WTC11 (cell line): Measurements from ENCODE around the gene PDSS1.

Experiments used
- ESRRA ChIP-seq: sonication (generic); formaldehyde crosslinking; IDR thresholded peaks from 2 replicates; pipeline ENCODE4 v1.8.1; 2022; ENCODE audit warnings: mild to moderate bottlenecking, missing genetic modification reagents, borderline replicate concordance
- GABPB1 ChIP-seq: sonication (generic); formaldehyde crosslinking; IDR thresholded peaks from 2 replicates; pipeline ENCODE4 v1.8.1; 2023; ENCODE audit warnings: mild to moderate bottlenecking, missing genetic modification reagents
- SMAD3 ChIP-seq: sonication (generic); formaldehyde crosslinking; IDR thresholded peaks from 2 replicates; pipeline ENCODE4 v1.8.0; 2022; ENCODE audit warnings: missing genetic modification reagents, mild to moderate bottlenecking, borderline replicate concordance
- TCF7 ChIP-seq: sonication (generic); formaldehyde crosslinking; IDR thresholded peaks from 2 replicates; pipeline ENCODE4 v1.8.0; 2022; ENCODE audit warnings: mild to moderate bottlenecking, low read depth, missing genetic modification reagents, moderate library complexity
- ZNF232 ChIP-seq: sonication (generic); formaldehyde crosslinking; IDR thresholded peaks from 2 replicates; pipeline ENCODE4 v1.8.0; 2022; ENCODE audit warnings: mild to moderate bottlenecking, missing genetic modification reagents
- ZNF263 ChIP-seq: sonication (generic); formaldehyde crosslinking; IDR thresholded peaks from 2 replicates; pipeline ENCODE4 v1.8.1; 2022; ENCODE audit warnings: low read depth, mild to moderate bottlenecking, moderate library complexity, missing genetic modification reagents
- ZNF423 ChIP-seq: fragments of 250-450 bp; sonication (Bioruptor Pico); IDR thresholded peaks from 2 replicates; pipeline ENCODE4 v2.1.2; 2022; ENCODE audit warnings: mild to moderate bottlenecking, moderate library complexity
- TF ChIP-seq, protein P1 (sequence below): fragments of 200-600 bp; IDR thresholded peaks from 2 replicates; pipeline ENCODE4 v1.8.0; 2022; ENCODE audit warnings: antibody characterized with exemption
- TF ChIP-seq, protein P2 (sequence below): sonication (generic); formaldehyde crosslinking; IDR thresholded peaks from 2 replicates; pipeline ENCODE4 v1.8.1; 2022; ENCODE audit warnings: low read depth, mild to moderate bottlenecking, moderate library complexity, missing genetic modification reagents, borderline replicate concordance
- TF ChIP-seq, protein P3 (sequence below): sonication (generic); formaldehyde crosslinking; IDR thresholded peaks from 2 replicates; pipeline ENCODE4 v1.8.1; 2023; ENCODE audit warnings: mild to moderate bottlenecking, missing genetic modification reagents
- TF ChIP-seq, protein P4 (sequence below): sonication (generic); formaldehyde crosslinking; IDR thresholded peaks from 2 replicates; pipeline ENCODE4 v1.8.1; 2022; ENCODE audit warnings: missing genetic modification reagents, borderline replicate concordance
- TF ChIP-seq, protein P5 (sequence below): sonication (generic); formaldehyde crosslinking; IDR thresholded peaks from 2 replicates; pipeline ENCODE4 v1.8.0; 2022; ENCODE audit warnings: missing genetic modification reagents
- TF ChIP-seq, protein P6 (sequence below): sonication (generic); formaldehyde crosslinking; IDR thresholded peaks from 2 replicates; pipeline ENCODE4 v1.8.0; 2022; ENCODE audit warnings: mild to moderate bottlenecking, missing genetic modification reagents
- TF ChIP-seq, protein P7 (sequence below): sonication (generic); formaldehyde crosslinking; IDR thresholded peaks from 2 replicates; pipeline ENCODE4 v1.8.1; 2023; ENCODE audit warnings: mild to moderate bottlenecking, moderate library complexity, missing genetic modification reagents

DNA sequence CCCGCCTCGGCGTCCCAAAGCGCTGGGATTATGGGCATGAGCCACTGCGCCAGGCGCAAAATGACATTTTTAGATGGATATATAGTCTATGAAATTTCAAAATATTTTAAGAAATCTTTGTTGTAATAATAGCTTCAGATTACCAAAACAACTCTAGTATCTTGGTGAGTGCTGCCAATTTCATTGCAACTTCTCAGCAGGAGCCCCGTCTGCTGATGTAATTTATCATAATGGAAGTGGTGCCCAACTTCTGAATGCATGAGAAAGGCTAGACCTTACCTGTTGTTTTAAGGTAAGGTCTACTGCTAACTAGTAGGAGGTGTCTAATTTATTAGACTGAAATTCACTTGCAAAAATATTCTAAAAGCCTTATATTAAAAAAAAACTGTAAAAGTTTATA is 20.0 kb downstream of the PDSS1 start:
- TF ChIP-seq, protein P1, sequence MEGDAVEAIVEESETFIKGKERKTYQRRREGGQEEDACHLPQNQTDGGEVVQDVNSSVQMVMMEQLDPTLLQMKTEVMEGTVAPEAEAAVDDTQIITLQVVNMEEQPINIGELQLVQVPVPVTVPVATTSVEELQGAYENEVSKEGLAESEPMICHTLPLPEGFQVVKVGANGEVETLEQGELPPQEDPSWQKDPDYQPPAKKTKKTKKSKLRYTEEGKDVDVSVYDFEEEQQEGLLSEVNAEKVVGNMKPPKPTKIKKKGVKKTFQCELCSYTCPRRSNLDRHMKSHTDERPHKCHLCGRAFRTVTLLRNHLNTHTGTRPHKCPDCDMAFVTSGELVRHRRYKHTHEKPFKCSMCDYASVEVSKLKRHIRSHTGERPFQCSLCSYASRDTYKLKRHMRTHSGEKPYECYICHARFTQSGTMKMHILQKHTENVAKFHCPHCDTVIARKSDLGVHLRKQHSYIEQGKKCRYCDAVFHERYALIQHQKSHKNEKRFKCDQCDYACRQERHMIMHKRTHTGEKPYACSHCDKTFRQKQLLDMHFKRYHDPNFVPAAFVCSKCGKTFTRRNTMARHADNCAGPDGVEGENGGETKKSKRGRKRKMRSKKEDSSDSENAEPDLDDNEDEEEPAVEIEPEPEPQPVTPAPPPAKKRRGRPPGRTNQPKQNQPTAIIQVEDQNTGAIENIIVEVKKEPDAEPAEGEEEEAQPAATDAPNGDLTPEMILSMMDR, result no peak
- TF ChIP-seq, protein P2, sequence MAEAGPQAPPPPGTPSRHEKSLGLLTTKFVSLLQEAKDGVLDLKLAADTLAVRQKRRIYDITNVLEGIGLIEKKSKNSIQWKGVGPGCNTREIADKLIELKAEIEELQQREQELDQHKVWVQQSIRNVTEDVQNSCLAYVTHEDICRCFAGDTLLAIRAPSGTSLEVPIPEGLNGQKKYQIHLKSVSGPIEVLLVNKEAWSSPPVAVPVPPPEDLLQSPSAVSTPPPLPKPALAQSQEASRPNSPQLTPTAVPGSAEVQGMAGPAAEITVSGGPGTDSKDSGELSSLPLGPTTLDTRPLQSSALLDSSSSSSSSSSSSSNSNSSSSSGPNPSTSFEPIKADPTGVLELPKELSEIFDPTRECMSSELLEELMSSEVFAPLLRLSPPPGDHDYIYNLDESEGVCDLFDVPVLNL (CRISPR knock-in tag), result no peak
- TF ChIP-seq ZNF423 (CRISPR knock-in tag) (no peak), SMAD3 (CRISPR knock-in tag) (no peak), ZNF263 (CRISPR knock-in tag) (no peak), GABPB1 (CRISPR knock-in tag) (no peak), TCF7 (CRISPR knock-in tag) (no peak), ESRRA (CRISPR knock-in tag) (no peak), ZNF232 (CRISPR knock-in tag) (no peak)
- TF ChIP-seq, protein P3, sequence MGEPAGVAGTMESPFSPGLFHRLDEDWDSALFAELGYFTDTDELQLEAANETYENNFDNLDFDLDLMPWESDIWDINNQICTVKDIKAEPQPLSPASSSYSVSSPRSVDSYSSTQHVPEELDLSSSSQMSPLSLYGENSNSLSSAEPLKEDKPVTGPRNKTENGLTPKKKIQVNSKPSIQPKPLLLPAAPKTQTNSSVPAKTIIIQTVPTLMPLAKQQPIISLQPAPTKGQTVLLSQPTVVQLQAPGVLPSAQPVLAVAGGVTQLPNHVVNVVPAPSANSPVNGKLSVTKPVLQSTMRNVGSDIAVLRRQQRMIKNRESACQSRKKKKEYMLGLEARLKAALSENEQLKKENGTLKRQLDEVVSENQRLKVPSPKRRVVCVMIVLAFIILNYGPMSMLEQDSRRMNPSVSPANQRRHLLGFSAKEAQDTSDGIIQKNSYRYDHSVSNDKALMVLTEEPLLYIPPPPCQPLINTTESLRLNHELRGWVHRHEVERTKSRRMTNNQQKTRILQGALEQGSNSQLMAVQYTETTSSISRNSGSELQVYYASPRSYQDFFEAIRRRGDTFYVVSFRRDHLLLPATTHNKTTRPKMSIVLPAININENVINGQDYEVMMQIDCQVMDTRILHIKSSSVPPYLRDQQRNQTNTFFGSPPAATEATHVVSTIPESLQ (CRISPR knock-in tag), result no peak
- TF ChIP-seq, protein P4, sequence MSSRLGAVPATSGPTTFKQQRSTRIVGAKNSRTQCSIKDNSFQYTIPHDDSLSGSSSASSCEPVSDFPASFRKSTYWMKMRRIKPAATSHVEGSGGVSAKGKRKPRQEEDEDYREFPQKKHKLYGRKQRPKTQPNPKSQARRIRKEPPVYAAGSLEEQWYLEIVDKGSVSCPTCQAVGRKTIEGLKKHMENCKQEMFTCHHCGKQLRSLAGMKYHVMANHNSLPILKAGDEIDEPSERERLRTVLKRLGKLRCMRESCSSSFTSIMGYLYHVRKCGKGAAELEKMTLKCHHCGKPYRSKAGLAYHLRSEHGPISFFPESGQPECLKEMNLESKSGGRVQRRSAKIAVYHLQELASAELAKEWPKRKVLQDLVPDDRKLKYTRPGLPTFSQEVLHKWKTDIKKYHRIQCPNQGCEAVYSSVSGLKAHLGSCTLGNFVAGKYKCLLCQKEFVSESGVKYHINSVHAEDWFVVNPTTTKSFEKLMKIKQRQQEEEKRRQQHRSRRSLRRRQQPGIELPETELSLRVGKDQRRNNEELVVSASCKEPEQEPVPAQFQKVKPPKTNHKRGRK (CRISPR knock-in tag), result no peak
- TF ChIP-seq, protein P5, sequence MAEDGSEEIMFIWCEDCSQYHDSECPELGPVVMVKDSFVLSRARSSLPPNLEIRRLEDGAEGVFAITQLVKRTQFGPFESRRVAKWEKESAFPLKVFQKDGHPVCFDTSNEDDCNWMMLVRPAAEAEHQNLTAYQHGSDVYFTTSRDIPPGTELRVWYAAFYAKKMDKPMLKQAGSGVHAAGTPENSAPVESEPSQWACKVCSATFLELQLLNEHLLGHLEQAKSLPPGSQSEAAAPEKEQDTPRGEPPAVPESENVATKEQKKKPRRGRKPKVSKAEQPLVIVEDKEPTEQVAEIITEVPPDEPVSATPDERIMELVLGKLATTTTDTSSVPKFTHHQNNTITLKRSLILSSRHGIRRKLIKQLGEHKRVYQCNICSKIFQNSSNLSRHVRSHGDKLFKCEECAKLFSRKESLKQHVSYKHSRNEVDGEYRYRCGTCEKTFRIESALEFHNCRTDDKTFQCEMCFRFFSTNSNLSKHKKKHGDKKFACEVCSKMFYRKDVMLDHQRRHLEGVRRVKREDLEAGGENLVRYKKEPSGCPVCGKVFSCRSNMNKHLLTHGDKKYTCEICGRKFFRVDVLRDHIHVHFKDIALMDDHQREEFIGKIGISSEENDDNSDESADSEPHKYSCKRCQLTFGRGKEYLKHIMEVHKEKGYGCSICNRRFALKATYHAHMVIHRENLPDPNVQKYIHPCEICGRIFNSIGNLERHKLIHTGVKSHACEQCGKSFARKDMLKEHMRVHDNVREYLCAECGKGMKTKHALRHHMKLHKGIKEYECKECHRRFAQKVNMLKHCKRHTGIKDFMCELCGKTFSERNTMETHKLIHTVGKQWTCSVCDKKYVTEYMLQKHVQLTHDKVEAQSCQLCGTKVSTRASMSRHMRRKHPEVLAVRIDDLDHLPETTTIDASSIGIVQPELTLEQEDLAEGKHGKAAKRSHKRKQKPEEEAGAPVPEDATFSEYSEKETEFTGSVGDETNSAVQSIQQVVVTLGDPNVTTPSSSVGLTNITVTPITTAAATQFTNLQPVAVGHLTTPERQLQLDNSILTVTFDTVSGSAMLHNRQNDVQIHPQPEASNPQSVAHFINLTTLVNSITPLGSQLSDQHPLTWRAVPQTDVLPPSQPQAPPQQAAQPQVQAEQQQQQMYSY, result no peak
- TF ChIP-seq, protein P6, sequence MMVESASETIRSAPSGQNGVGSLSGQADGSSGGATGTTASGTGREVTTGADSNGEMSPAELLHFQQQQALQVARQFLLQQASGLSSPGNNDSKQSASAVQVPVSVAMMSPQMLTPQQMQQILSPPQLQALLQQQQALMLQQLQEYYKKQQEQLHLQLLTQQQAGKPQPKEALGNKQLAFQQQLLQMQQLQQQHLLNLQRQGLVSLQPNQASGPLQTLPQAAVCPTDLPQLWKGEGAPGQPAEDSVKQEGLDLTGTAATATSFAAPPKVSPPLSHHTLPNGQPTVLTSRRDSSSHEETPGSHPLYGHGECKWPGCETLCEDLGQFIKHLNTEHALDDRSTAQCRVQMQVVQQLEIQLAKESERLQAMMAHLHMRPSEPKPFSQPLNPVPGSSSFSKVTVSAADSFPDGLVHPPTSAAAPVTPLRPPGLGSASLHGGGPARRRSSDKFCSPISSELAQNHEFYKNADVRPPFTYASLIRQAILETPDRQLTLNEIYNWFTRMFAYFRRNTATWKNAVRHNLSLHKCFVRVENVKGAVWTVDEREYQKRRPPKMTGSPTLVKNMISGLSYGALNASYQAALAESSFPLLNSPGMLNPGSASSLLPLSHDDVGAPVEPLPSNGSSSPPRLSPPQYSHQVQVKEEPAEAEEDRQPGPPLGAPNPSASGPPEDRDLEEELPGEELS, result no peak
- TF ChIP-seq, protein P7, sequence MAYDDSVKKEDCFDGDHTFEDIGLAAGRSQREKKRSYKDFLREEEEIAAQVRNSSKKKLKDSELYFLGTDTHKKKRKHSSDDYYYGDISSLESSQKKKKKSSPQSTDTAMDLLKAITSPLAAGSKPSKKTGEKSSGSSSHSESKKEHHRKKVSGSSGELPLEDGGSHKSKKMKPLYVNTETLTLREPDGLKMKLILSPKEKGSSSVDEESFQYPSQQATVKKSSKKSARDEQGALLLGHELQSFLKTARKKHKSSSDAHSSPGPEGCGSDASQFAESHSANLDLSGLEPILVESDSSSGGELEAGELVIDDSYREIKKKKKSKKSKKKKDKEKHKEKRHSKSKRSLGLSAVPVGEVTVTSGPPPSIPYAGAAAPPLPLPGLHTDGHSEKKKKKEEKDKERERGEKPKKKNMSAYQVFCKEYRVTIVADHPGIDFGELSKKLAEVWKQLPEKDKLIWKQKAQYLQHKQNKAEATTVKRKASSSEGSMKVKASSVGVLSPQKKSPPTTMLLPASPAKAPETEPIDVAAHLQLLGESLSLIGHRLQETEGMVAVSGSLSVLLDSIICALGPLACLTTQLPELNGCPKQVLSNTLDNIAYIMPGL (CRISPR knock-in tag), result no peak
